BE2C (cell line): Measurements from ENCODE around the gene SLC25A22.

Source experiments
- DNase-seq: peaks from one replicate; pipeline ENCODE4 v3.0.0-alpha.2; 2020
- H3K27me3 ChIP-seq: fragments of 250-450 bp; sonication (Bioruptor Pico); 2 replicates; pipeline ENCODE4 v1.5.1; 2020; ENCODE audit warnings: mild to moderate bottlenecking
- H3K36me3 ChIP-seq: fragments of 250-450 bp; sonication (Bioruptor Pico); 2 replicates; pipeline ENCODE4 v1.5.1; 2020; ENCODE audit warnings: mild to moderate bottlenecking
- H3K4me1 ChIP-seq: fragments of 250-450 bp; sonication (Bioruptor Pico); 2 replicates; pipeline ENCODE4 v1.5.1; 2020
- H3K4me3 ChIP-seq: 2 replicates; pipeline ENCODE4 v1.5.1; 2011; ENCODE audit warnings: low read depth, low read length
- H3K9me3 ChIP-seq: fragments of 250-450 bp; sonication (Bioruptor Pico); 2 replicates; pipeline ENCODE4 v1.5.1; 2020
- CTCF ChIP-seq: IDR thresholded peaks from 2 replicates; pipeline ENCODE4 v1.5.1; 2012; ENCODE audit warnings: mild to moderate bottlenecking, low read depth, low read length

SLC25A22 gene

GRCh38 chr11:802018-802617 is 4.0 kb upstream of the SLC25A22 start:
- Histone ChIP-seq H3K36me3 (no peaks in the 10 kb centered on the region), H3K4me3 (no peak overlapping the region), H3K27me3 (no peaks in the 10 kb centered on the region), H3K4me1 (peaks cover 4% of the 10 kb centered on the region; the same call in 1 of the 2 replicates), H3K9me3 (no peaks in the 10 kb centered on the region)
- no peak for TF ChIP-seq CTCF
- no peak for DNase-seq

DNA sequence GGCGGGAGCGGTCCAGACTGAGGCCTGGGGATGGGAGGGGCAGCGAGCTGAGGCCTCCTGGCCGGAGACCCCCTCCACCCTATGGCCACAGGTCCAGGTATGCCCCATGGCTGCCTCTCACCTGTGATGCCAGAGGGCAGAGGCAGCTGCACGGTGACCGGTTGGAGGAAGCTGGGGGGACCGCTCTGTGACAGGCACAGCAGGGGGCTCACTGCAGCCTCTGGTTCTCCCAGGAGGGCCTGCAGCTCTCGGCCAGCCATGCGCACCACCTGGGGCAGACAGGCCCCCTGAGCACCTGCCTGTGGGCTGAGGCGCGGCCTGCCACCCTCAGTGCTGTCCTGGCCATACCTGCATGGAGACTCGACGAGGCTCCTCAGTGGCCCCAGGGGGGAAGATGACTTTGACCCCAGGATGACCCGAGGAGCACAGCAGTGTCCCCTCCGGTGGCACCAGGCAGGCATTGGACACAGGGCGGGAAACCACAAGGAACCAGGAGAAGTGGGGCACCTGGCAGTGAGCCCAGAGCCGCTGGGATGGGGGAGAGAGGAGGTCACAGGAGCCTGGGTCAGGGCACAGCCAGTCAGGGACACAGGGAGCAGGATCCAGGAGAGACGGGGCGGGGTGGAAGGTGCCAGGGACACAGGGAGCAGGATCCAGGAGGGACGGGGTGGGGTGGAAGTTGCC is 3.2 kb upstream of the SLC25A22 start:
- Histone ChIP-seq H3K36me3 (no peaks in the 10 kb centered on the region), H3K9me3 (no peaks in the 10 kb centered on the region), H3K27me3 (no peaks in the 10 kb centered on the region), H3K4me3 (no peak overlapping the region), H3K4me1 (peaks cover 9% of the 10 kb centered on the region; the same call in 1 of the 2 replicates)
- DNase-seq: no peak
- TF ChIP-seq CTCF: no peak

GRCh38 chr11:800473-800872 is 2.4 kb upstream of the SLC25A22 start:
- Histone ChIP-seq H3K9me3 (no peaks in the 10 kb centered on the region), H3K36me3 (no peaks in the 10 kb centered on the region), H3K27me3 (no peaks in the 10 kb centered on the region), H3K4me1 (peaks cover 9% of the 10 kb centered on the region; the same call in 1 of the 2 replicates), H3K4me3 (no peak overlapping the region)
- TF ChIP-seq CTCF: no peak
- no peak for DNase-seq

DNA sequence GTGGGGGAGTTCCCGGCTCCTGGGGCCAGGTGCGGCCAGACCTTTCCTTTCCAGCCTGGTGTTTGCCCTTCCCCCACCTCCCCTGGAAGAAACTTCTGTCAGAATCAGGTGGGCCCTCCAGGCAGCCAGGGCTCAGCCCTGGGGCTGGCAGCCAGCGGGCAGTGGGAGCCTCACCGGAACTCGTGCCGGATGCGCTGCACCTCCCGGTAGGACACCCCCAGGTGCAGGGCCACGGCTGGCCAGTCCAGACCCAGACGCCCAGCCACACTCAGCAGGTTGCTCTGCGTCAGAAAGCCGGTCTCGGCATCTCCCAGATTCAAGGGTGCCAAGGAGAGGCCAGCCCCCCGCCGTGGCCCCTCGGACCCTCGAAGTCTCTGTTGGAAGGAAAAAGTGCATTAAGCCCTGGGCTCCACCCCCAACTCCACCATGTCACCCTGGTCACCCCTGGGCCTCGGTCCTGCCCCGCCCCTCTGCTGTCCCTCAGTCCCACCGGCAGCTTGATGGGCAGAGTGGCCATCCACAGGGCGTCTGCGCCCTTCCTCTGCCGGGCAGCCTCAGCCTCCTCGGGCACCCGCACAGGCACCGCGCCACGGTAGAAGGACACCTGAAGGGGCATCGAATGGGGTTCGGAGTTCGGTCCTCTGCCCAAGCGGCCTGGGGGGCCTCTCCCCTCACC is 1.7 kb upstream of the SLC25A22 start:
- no peak overlapping the region for H3K4me3 ChIP-seq
- H3K36me3 ChIP-seq: no peaks in the 10 kb centered on the region; the same call in 1 of the 2 replicates
- no peaks in the 10 kb centered on the region for H3K9me3 ChIP-seq
- no peak for DNase-seq
- H3K4me1 ChIP-seq: peaks cover 9% of the 10 kb centered on the region; the same call in 1 of the 2 replicates
- H3K27me3 ChIP-seq: no peaks in the 10 kb centered on the region
- TF ChIP-seq CTCF: no peak

DNA sequence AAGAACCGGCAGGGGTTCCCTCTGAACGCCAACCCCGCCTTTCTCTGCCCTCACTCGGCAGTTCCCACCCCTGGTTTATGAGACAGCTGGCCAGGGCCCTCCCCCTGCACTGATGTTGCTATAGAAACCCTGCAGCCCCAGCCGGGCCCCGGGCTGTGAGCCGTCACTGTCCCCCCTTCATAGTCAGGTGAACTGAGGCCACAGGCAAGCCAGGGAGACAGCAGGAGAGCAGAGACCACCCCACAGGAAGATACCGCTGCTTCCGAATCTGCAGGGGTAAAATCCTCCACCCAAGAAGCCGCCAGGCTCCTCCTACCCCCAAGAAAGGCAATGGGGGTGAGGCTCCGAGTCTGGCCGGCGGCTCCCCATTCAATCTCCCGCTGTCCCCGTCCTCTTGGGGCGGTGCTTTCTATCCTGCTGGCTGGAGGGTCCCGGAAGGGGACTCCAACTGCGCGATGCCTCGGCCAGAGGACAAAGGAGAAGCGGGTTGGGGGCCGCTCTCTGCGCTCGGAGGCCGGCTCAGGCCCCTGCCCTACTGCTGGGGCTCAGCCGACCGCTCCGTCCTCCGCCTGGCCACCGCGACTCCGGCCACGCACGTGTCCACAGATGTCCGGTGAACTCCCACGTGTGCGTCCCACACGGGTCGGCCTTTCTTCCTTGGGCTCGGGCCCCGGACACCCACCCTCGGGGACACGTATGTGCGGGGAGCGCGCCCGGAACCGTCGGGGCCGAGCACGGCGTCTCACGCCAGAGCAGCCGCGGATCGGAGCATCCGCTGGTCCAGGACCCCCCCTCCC is 587 bp downstream of the SLC25A22 start:
- peak; percentile 73 for DNase-seq
- no peak for TF ChIP-seq CTCF
- Histone ChIP-seq H3K4me1 (peaks cover 5% of the 10 kb centered on the region; the same call in 1 of the 2 replicates), H3K27me3 (no peaks in the 10 kb centered on the region), H3K36me3 (peaks cover 7% of the 10 kb centered on the region; the same call in 1 of the 2 replicates), H3K9me3 (no peaks in the 10 kb centered on the region), H3K4me3 (peak overlapping the region; percentile 77)
